Peyer's patch (tissue), 4 donors: ENCODE data around the gene FHL3.

Source experiments
- CTCF ChIP-seq, 6 experiments: fragments of 450-650 bp in 4 of 6; fragments of 200-600 bp in 2 of 6; sonication (generic) in 1 of 6; IDR thresholded peaks; one replicate each; pipeline ENCODE4 v1.5.1; 2017 to 2019; ENCODE audit warnings: antibody characterized with exemption in 6 of 6, mild to moderate bottlenecking in 3 of 6, moderate library complexity in 1 of 6
- POLR2A ChIP-seq, 2 donors: fragments of 450-650 bp; IDR thresholded peaks; one replicate each; pipeline ENCODE4 v1.5.1; 2017; ENCODE audit warnings: antibody characterized with exemption in 2 of 2, mild to moderate bottlenecking in 2 of 2, moderate library complexity in 2 of 2

DNA sequence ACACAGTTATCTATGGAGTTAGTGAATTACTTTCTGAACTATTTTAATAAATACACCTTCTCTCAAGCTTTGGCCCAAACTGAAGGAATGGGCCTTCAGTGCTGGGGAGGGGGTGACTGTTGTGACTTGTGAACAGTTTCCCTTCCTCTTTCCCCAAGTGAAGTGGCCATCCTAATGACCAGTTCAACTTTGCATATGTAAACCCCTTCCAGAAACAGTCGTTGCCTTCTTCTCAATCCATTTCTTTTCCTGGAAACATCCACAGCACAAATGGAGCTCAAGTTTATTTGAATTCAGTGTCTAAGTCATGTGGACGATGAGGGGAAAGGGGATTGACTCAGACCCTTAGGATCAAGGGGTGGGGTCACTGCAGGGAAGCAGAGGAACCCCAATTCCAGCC lies 57.1 kb downstream of the FHL3 start:
- TF ChIP-seq POLR2A (IDR thresholded peaks at IDR 0.05) (no peak), CTCF (IDR thresholded peaks at IDR 0.05) (no peak)
